ENCODE measurements around the gene FAAP24.
"Not testable (repeated sequence)": the region's sequence is repeated elsewhere in the genome, so short reads cannot be mapped to it uniquely, and the experiment has no call there.

The FAAP24 gene

DNA sequence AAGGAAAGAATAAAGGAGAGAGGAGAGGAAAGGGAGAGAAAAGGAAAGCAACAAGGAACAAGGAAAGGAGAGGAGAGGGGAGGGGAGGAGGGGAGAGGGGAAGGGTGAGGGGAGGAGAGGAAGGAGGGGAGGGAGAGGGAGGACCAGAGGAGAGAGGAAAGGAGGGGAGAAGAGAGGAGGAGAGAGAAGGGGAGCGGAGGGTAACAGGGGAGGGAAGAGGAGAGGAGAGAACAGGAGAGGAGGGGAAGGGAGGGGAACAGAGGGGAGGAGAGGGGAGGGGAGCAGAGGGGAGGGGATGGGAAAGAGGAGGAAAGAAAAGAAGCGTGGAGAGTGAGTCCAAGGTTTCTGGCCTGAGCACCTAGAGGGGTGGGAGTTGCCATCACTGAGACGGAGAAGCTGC lies 26.7 kb downstream of the FAAP24 start:
- no peak for DNase-seq (ENCODE audit: low spot score)

DNA sequence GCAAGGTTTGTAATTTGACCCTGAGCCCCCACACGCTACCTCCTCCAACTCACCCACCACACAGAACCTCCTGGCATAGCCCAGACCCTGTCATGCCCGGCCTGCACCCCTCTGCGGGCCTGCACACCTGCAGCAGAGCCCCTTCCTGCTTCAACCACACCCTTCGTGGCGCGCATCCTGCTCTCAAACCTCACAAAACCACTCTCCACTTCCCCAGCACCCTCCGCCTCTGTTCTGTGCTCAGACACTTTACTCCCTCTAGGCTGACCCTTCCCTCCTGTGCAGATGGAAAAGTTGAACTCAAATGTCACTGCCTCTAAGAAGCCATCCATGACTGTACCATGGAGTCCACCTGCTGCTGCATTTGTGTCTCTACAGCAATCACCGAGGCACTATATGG lies 28.5 kb downstream of the FAAP24 start:
- no peak for DNase-seq (ENCODE audit: low spot score)

- DNase-seq (ENCODE audit: low spot score): no peak
These were observed 28.9 kb downstream of the FAAP24 start for GRCh38 chr19:33000910-33001309.

DNA sequence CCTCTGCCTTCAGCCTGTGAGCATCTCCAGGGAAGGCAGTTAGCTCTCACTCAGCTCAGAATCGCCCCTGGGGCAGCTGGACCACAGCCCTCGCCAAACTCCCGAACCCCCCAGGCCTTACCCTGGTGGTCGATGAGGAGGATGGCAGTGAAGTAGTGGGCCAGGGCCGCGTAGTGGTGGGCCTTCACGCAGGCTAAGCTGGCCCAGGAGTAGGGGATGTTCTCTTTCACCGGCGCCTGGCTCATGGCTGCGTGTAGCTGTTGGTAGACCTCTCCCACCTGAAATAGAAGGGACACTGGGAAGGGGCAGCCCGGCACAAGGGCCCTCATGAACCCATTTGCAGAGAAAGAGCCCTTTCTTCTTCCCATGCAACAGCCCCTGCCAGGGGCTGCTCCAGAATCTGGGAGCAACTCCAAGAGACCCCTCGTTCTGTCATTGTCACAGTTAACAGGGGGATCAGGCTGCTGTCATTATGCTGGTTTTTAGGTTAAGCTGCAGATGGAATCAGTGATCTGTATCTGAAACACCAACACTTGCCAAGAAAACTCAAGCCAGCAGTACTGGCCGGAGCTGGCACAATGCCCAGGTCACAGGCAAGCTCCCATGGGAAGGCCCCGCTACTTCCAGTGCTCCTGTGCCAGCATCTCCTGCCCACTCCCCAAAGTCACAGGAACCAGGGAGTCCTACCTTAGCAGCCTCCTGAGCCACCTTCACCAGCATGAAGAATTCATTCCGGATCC lies 30.3 kb downstream of the FAAP24 start:
- not testable (repeated sequence) for DNase-seq (ENCODE audit: low spot score)

GRCh38 chr19:33003424-33004024 lies 31.5 kb downstream of the FAAP24 start:
- not testable (repeated sequence) for DNase-seq (ENCODE audit: low spot score)

- DNase-seq (ENCODE audit: low spot score): no peak
These were observed 33.4 kb downstream of the FAAP24 start for GRCh38 chr19:33005440-33005839.

DNA sequence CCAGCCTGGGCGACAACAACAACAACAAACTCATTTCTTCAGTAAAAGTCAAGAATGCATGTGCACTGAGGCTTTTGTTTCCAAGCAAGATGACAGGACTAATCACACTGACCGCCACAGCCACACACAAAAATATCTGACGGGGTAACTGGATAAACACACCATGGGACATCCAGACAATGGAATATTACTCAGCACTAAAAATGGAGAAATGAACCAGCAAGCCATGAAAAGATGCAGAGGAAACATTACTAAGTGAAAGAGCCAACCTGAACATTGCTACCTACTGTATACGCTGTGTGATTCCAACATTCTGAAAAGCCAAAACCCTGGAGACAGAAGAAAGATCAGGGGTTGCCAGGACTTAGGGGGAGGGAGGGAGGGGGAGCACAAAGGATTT lies 36.7 kb downstream of the FAAP24 start:
- no peak for DNase-seq (ENCODE audit: low spot score)

- DNase-seq (ENCODE audit: low spot score): not testable (repeated sequence)
These were observed 38.8 kb downstream of the FAAP24 start for GRCh38 chr19:33010891-33011290.

GRCh38 chr19:33022472-33023116 lies 50.6 kb downstream of the FAAP24 start:
- no peak for DNase-seq (ENCODE audit: low spot score)

DNA sequence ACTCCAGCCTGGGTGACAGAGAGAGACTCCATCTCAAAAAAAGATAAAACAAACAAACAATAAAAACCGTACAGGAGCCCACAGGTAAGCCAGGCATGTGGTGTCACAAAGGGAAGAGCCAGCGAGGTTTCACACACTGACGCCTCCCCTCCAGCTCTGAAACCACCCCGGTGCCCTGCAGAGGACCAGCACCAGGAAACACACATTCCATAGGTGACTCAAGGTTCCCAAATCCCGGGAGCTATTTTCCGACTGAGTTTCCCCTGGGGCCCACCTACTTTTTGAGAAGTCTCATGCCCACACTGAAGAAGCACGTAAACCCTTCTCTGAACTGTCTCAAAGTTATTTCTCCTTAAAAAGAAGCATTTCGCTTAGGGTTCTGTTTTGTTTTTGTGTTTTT lies 52.4 kb downstream of the FAAP24 start:
- no peak for DNase-seq (ENCODE audit: low spot score)

DNA sequence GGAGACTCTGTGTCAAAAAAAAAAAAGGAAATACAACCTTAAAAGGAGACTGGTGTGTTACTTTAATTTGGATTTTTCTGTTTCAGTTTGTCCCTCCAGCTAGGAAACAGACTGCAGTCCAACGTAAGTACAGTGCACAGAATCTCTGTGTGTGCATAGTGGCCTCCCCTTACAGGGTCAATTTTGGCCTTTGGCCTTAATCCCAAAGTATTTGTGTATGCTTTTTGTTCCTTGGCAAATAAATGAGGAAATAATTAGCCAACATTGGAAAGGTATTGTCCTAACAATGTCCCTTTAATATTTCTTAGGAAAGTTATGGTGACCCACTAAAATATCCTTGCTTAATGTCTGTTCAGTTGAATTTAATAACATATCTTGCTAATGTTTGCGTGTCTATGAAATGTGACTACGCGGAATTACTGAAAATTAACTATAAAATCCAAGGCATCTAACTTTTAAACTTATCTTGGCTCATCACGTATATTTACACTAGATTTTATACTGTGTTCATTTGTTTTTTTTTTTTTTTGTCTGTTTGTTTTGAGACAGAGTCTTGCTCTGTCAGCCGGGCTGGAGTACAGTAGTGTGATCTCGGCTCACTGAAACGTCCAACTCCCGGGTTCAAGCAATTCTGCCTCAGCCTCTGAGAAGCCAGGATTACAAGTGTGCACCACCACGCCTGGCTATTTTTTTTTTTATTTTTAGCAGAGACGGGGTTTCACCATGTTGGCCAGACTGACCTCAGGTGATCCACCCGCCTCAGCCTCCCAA lies 53.6 kb downstream of the FAAP24 start:
- not testable (repeated sequence) for DNase-seq (ENCODE audit: low spot score)

- DNase-seq (ENCODE audit: low spot score): not testable (repeated sequence)
These were observed 54.6 kb downstream of the FAAP24 start for GRCh38 chr19:33026602-33027001.
